Left lung (tissue), 14 donors: ENCODE measurements around the gene TRIM3. TPM values are rescaled to one million over a fixed set of nuclear protein-coding genes. Genes with fewer than 3 reads are reported as not detected.
A peak's percentile ranks its signal among the peaks of the same experiment; 100 is the strongest.
"Not testable (repeated sequence)": the region's sequence is repeated elsewhere in the genome, so short reads cannot be mapped to it uniquely, and the experiment has no call there.

Experiments used
- ATAC-seq: fragments of 200-7000 bp; cut with Tn5 transposase; one replicate; pipeline ENCODE4 v1.9.1; 2020; ENCODE audit warnings: moderate library complexity
- DNase-seq, 4 donors: peaks; one replicate each; pipeline ENCODE4 v3.0.0-alpha.2; 2013 to 2020
- H3K27ac ChIP-seq, 2 donors: fragments of 200-600 bp; sonication (generic) in 1 of 2; one replicate each; pipeline versions ENCODE4 v1.5.0 to v1.8.0; 2020 to 2021
- H3K27me3 ChIP-seq, 2 donors: fragments of 200-600 bp; sonication (generic) in 1 of 2; one replicate each; pipeline versions ENCODE4 v1.5.0 to v1.8.0; 2020 to 2021
- H3K36me3 ChIP-seq, 2 donors: fragments of 200-600 bp; sonication (generic) in 1 of 2; one replicate each; pipeline versions ENCODE4 v1.5.0 to v1.8.0; 2020 to 2021
- H3K4me1 ChIP-seq, 2 donors: fragments of 200-600 bp; one replicate each; pipeline ENCODE4 v1.8.0; 2021
- H3K4me3 ChIP-seq, 2 donors: fragments of 200-600 bp; sonication (generic) in 1 of 2; one replicate each; pipeline versions ENCODE4 v1.5.0 to v1.8.0; 2020 to 2021; ENCODE audit warnings: mild to moderate bottlenecking in 1 of 2
- H3K9me3 ChIP-seq, 2 donors: fragments of 200-600 bp; sonication (generic) in 1 of 2; one replicate each; pipeline versions ENCODE4 v1.5.0 to v1.8.0; 2020 to 2021
- intact Hi-C, 2 donors: fragments of 100-400 bp; cut with DNase I; formaldehyde crosslinking; loops; one replicate each; pipeline versions ENCODE4 v1.11.2 to v1.14.2; 2022
- long read RNA-seq, 12 donors: library from polyadenylated mRNA in 2 of 12; unstranded in 2 of 12; transcript quantifications; one replicate each; pipeline ENCODE4 v2.0.0 and lab custom pipeline, GENCODE V29; 2019 to 2026
- polyA plus RNA-seq, 6 donors: library from polyadenylated mRNA; unstranded; fragments of 120-200 nt; gene quantifications; one replicate each; pipeline ENCODE4 v1.2.1, GENCODE V29; 2013; ENCODE audit not compliant: insufficient read length in 6 of 6
- total RNA-seq, 2 donors: library from RNA; stranded (reverse); fragmentation: NEBNext Ultra II Directional; extraction: Animal tissue kit (Norgen Biotek cat#: 25700); gene quantifications; one replicate each; pipeline ENCODE4 v1.2.1, GENCODE V29; 2021
- TF ChIP-seq, protein P1 (sequence below), 2 donors: fragments of 200-600 bp; sonication (generic) in 1 of 2; IDR thresholded peaks; one replicate each; pipeline versions ENCODE4 v1.5.0 to v1.8.0; 2021; ENCODE audit warnings: antibody characterized with exemption in 2 of 2
- donor health status: DM: no; HTN: yes; CAD: no.
- donor health status: DM: no; HTN: no; CAD: no.

TRIM3 gene
- total RNA-seq (10 to 100 TPM; 20.6 to 24.5 TPM), polyA plus RNA-seq (10 to 100 TPM; 22.5 to 35.5 (median 27.4) TPM)
- long read RNA-seq, donor 1, partial matches to known transcripts, result 0 of 1 reads
- long read RNA-seq, donor 1, other reads (novel, unspliced or antisense), result 0 of 1 reads
- long read RNA-seq, donor 2, partial matches to known transcripts, result 46 of 49 reads
- long read RNA-seq, donor 2, other reads (novel, unspliced or antisense), result 0 of 49 reads
- long read RNA-seq, donor 3, partial matches to known transcripts, result 0 of 4 reads
- long read RNA-seq, donor 3, other reads (novel, unspliced or antisense), result 0 of 4 reads
- long read RNA-seq, donor 4, partial matches to known transcripts, result 0 of 2 reads
- long read RNA-seq, donor 4, other reads (novel, unspliced or antisense), result 0 of 2 reads
- long read RNA-seq, donor 5, partial matches to known transcripts, result 0 of 3 reads
- long read RNA-seq, donor 5, other reads (novel, unspliced or antisense), result 0 of 3 reads
- long read RNA-seq, donor 6, partial matches to known transcripts, result 0 of 3 reads
- long read RNA-seq, donor 6, other reads (novel, unspliced or antisense), result 0 of 3 reads
- long read RNA-seq, donor 7, partial matches to known transcripts, result 0 of 2 reads
- long read RNA-seq, donor 7, other reads (novel, unspliced or antisense), result 0 of 2 reads
- long read RNA-seq, donor 8, partial matches to known transcripts, result 0 of 2 reads
- long read RNA-seq, donor 8, other reads (novel, unspliced or antisense), result 0 of 2 reads
- long read RNA-seq, donor 9, result 0 reads
- long read RNA-seq, donor 10, partial matches to known transcripts, result 1 of 2 reads
- long read RNA-seq, donor 10, other reads (novel, unspliced or antisense), result 0 of 2 reads
- long read RNA-seq, donor 11, transcript TRIM3-201 (12 exons, 2,879 nt), result major isoform, 7 of 10 reads
- long read RNA-seq, donor 11, partial matches to known transcripts, result 0 of 10 reads
- long read RNA-seq, donor 11, other reads (novel, unspliced or antisense), result 0 of 10 reads
- long read RNA-seq, donor 12, partial matches to known transcripts, result 0 of 4 reads
- long read RNA-seq, donor 12, other reads (novel, unspliced or antisense), result 0 of 4 reads

DNA sequence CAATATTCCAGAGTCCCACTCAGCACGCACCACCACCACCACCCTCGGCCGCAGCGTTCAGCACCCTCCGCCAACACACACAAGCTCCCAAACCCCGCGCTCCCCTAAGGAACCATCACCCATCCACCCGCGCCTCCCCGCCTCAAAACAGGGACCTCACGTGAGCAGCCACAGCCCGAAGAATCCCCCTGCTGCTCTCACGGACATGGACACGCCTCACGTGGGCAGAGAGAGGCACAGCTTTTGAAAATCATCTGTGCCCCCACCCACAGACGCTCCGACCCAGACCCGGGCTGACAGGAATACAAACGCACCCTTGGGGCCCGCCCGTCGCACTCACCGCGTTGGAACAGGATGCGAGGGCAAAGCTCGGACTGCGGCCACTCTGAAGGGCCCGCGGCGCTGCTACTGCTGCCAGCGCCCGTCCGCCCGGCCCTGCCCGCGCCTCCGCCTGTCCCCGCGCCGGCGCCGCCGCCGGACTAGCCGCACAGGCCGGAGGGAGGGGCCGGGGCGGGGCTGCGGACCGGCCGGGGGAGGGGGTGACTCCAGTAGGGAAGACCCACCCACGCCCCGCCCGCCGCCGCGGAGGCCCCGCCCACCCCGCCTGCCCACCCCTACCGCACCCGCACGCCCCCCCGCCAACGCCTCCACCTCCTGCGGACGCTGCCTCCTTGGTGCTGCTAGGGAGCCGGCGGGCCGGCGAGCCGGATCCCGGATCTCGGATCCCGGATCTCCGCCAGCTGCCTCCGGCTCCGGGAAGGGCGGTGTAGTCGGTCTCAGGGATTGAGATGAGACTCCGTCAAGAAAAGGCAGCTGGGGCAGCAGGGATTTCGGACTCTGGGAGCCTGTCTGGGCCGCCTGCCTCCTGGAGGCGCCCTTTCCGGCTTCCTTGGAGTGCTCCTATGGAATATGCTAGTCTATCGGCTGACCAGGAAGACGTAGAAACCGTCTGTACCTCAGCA lies at the start of gene TRIM3:
Gene TRIM3, minus strand, starts transcription at position 491 of the 962 bp plus-strand sequence. CDS start 8,246 bp downstream, outside the sequence.
- ATAC-seq (peak; percentile 90), DNase-seq (peak; percentile 83 to 98 (median 94))
- Histone ChIP-seq H3K36me3 (peaks cover 0 to 26% of the 10 kb centered on the region in 2 donors), H3K27me3 (no peaks in the 10 kb centered on the region), H3K27ac (peak within 1 kb of the TSS; percentile 90 to 97), H3K4me3 (peak within 1 kb of the TSS; percentile 64 to 72), H3K9me3 (no peaks in the 10 kb centered on the region), H3K4me1 (peaks cover 21 to 36% of the 10 kb centered on the region in 2 donors)
- intact Hi-C loops, result no loop called here
- TF ChIP-seq, protein P1, sequence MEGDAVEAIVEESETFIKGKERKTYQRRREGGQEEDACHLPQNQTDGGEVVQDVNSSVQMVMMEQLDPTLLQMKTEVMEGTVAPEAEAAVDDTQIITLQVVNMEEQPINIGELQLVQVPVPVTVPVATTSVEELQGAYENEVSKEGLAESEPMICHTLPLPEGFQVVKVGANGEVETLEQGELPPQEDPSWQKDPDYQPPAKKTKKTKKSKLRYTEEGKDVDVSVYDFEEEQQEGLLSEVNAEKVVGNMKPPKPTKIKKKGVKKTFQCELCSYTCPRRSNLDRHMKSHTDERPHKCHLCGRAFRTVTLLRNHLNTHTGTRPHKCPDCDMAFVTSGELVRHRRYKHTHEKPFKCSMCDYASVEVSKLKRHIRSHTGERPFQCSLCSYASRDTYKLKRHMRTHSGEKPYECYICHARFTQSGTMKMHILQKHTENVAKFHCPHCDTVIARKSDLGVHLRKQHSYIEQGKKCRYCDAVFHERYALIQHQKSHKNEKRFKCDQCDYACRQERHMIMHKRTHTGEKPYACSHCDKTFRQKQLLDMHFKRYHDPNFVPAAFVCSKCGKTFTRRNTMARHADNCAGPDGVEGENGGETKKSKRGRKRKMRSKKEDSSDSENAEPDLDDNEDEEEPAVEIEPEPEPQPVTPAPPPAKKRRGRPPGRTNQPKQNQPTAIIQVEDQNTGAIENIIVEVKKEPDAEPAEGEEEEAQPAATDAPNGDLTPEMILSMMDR (IDR thresholded peaks at IDR 0.05), result no peak

DNA sequence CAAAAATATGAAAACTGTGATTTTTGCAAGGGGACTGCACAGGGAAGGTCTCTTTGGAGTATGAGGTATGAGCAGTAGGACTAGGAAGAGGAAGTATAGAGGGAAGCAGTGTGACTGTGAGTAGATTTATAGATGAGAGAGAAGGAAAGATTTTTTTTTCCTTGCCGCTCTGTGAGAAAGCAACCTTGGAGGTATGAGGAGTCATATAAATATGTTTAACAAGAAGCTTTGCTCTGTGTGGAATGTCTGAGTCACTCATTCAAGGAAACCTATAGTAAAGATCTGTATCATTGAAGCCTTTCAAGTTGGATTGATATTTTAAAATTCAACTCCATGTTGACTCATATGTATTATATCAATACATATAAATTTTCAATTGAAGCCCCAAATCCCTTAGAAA lies 49.5 kb upstream of the TRIM3 start:
- intact Hi-C loops, result no loop called here

DNA sequence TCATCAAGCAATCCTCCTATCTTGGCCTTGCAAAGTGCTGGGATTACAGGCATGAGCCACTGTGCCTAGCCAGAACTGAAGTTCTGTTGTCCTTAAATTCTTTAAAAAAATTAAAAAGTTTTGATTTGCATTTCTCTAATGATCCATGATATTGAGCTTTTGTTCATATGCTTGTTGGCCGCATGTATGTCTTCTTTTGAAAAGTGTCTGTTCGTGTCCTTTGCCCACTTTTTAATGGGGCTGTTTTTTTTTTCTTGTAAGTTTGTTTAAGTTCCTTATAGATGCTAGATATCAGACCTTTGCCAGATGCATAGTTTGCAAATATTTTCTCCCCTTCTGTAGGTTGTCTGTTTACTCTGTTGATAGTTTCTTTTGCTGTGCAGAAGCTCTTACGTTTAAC lies 48.2 kb upstream of the TRIM3 start:
- H3K4me3 ChIP-seq, H3K27me3 ChIP-seq, H3K9me3 ChIP-seq, DNase-seq, intact Hi-C loops, ATAC-seq, H3K4me1 ChIP-seq, H3K27ac ChIP-seq: not testable (repeated sequence)
- peaks cover 0 to 23% of the 10 kb centered on the region in 2 donors for H3K36me3 ChIP-seq

More for the DNA sequence above, 49.5 kb upstream of the TRIM3 start:
- Histone ChIP-seq H3K27me3 (no peaks in the 10 kb centered on the region), H3K4me1 (no peaks in the 10 kb centered on the region), H3K4me3 (no peak overlapping the region), H3K9me3 (no peaks in the 10 kb centered on the region), H3K36me3 (peaks cover 0 to 26% of the 10 kb centered on the region in 2 donors), H3K27ac (no peak overlapping the region)
- TF ChIP-seq, protein P1 (IDR thresholded peaks at IDR 0.05), result no peak
- DNase-seq, result no peak
- ATAC-seq, result no peak

DNA sequence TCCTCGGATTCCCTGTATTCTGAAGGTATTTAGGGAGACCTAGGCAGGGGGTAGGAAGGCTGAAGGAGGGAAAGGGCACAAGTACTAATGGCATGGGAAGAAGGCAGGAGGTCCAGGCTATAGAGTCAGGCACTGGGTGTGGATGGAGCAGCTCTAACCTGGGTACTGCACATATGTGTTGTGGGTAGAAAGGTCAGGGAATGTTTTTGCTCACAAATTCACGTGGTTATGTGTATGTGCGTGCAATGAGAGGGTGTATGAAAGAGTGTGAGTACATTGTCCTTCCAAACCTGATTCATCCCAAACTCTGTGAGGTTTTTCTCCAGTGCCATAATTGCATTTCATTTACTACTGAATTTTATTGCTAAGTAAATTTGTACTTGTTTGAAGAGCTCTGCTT lies 46.5 kb upstream of the TRIM3 start:
- no peaks in the 10 kb centered on the region for H3K4me1 ChIP-seq
- DNase-seq (no peak), ATAC-seq (no peak)
- H3K9me3 ChIP-seq, result no peaks in the 10 kb centered on the region
- peaks cover 0 to 23% of the 10 kb centered on the region in 2 donors for H3K36me3 ChIP-seq
- intact Hi-C loops, result no loop called here
- H3K4me3 ChIP-seq, result no peak overlapping the region
- H3K27me3 ChIP-seq, result no peaks in the 10 kb centered on the region
- no peak overlapping the region for H3K27ac ChIP-seq
- TF ChIP-seq, protein P1 (IDR thresholded peaks at IDR 0.05), result no peak

DNA sequence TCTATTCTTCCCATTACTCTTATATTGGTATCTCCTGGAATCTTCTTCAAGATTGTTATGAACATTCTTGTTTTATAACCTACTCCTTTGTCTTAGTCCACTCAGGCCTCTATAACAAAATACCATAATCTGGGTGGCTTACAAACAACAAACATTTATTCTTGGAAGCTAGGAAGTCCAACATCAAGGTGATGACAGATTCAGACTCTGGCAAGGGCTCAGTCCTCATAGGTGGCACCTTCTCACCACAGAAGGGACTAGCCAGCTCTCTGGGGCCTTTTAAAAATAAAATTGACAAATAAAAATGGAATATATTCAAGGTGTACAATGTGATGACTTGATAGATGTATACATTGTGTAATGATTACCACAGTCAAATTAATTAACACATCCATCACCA lies 43.1 kb upstream of the TRIM3 start:
- Histone ChIP-seq H3K27ac (no peak overlapping the region), H3K4me3 (no peak overlapping the region), H3K36me3 (peaks cover 0 to 43% of the 10 kb centered on the region in 2 donors), H3K9me3 (no peaks in the 10 kb centered on the region), H3K4me1 (no peaks in the 10 kb centered on the region), H3K27me3 (no peaks in the 10 kb centered on the region)
- intact Hi-C loops, result no loop called here
- no peak for ATAC-seq
- DNase-seq, result no peak
- TF ChIP-seq, protein P1 (IDR thresholded peaks at IDR 0.05), result no peak
